Stimulated activated CD4-positive, alpha-beta T cell treated with anti-CD3 and anti-CD28 coated beads, TNF-alpha, amount 100 ng/mL, for 48 hours (primary cell): ENCODE measurements around the gene GTF2F1.
"Not testable (repeated sequence)": the region's sequence is repeated elsewhere in the genome, so short reads cannot be mapped to it uniquely, and the experiment has no call there.

Experiments used
- DNase-seq, 3 donors: peaks; one replicate each; pipeline ENCODE4 v3.0.0-alpha.2; 2020; ENCODE audit warnings: low read depth in 3 of 3

The GTF2F1 gene

DNA sequence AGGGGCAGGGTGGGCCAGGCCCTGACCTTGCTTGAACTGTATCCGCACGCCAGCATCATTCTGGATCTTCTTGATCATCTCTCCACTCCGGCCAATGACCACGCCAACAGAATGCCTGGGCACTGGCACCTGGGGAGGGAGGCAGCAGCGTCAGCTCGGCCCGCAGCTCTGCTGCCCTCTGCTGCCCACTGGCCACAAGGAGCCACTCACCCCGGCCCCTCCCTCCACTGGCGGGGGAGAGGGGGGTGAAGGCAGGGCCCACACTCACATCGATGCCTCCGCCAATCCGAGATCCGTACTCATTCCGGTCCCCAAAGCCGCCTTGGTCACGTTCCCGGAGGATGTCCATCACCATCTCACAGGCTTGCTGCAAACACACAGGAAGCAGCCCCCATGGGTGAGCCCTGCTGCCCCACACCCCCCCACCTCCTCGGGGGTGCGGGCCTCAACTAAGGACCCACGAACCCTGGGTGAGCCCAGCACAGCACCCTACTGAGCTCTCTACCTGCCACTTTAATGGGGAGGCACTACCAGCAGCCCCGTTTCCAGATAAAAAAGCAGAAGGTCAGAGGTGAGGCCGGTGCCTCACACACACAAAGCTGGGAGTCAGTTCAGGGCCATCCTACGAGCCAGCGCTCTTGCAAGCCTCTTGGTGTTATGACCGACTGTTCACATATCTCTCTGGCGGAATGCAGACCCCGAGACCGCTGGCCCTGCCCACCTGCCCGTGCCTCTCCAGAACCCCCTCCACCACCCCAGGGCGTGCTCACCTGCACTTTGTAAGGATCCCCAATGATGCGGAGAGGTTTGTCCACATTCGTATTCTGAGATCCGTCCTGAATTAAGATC, 25.0 kb upstream of the GTF2F1 start:
- no peak for DNase-seq

DNA sequence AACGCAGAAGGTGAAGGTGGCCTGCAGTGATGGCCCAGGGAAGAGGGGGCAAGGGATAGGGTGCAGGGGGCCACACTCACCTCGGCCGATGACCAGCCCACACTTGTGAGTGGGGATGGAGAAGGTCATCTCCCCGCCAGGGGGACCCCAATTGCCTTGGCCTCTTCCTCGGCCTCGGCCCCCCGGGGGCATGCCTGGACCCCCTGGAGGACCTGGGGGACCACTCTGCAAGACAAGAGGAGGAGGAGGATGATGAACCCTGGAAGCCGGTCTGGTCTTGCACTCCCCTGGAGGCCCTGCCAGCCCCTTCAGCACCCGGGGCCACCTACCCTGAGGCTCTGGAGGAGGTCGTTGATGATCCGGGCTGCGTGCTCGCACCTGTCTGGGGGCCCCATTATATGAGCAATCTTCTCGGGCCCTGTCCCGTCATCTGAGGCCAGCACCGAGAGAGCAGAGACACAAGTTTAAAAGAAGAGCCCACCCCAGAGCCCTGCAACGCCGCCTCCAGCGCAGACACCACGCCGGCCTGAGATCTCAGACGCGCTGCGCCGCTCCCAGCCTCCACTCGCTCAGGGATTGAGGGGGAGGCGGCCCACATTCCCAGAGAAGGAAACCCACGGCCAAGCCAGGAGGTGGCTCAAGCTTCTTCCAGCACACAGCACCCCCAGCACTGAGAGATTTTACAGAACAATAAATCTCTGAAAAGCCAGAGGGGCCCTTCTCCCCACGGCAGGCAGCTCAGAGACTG, 23.9 kb upstream of the GTF2F1 start:
- no peak for DNase-seq

GRCh38 chr19:6415591-6416190, 22.7 kb upstream of the GTF2F1 start:
- no peak for DNase-seq

GRCh38 chr19:6414793-6415590, 22.0 kb upstream of the GTF2F1 start:
- DNase-seq = no peak

- no peak for DNase-seq
These were observed 21.0 kb upstream of the GTF2F1 start for GRCh38 chr19:6413721-6414643.

GRCh38 chr19:6413291-6413690, 20.3 kb upstream of the GTF2F1 start:
- DNase-seq = no peak

DNA sequence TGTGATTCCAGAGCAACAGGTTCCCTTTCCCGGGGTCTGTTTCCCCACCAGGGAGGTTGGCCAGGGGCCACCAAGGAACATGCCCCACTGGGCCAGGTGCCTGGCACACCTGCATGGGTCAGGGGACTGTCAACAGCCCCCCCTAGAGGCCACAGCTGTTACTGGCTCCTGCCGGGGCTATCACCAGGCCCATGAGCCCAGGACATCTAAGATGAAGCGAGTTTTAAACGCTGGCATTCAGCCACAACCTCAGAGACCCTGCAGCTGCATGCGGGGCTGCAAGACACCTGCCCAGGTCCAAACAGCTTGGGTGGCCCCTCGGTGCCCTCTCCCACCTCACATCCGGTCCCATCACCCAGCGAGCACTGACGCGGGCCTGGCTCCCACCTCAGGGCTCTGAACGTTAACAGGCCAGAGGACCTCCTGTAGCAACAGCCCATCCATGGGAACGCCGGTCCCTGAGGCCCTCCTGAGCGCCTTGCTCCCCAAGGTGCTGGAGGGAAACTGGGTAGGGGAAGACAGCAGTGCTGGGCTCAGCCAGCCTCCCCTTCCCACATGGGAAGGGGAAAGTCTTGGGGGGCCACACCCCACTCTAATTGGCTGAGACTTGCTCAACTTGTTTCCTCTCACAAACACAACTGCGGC, 19.6 kb upstream of the GTF2F1 start:
- DNase-seq = peak; percentile 33 to 52 (median 33)

DNA sequence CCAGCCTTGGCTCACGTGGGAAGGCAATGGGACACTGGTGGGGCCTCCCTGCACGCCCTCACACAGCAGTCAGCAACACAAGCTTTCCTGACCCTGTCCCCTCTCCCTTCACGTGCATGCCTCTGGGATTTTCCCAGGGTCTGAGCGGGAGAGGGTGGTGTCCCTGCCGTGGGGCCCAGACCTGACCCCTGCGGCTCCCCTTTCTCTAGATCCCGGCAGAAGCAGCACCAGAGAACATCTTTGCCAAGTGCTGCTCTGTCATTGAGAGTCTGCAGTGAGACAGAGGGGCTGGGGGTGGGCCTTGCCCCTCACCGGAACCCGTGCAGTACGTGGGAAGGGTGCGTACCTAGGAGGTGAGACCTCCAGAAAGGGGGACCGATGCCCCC, 19.1 kb upstream of the GTF2F1 start:
- no peak for DNase-seq

- DNase-seq = no peak
These were observed 16.4 kb upstream of the GTF2F1 start for GRCh38 chr19:6409346-6409745.

DNA sequence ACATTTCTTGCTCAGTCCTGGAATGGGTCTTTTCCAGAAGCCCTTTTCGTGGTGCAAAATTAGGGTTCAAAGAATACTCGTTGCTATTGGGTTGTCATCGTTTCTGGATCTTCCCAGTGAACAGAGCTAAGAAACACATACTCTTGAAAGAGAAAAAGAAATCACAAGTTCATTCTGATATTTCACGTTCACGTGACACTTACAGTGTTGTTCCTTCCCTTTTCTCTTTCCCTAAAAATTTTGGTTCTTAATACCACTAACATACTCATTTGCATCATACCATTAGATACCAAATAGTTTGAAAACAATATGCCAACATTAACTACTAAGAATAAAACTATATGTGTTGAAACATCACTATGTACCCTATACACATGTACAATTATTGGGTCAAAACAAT, 13.4 kb upstream of the GTF2F1 start:
- DNase-seq = no peak

- no peak for DNase-seq
These were observed 10.1 kb upstream of the GTF2F1 start for GRCh38 chr19:6402837-6403608.

- DNase-seq = no peak
These were observed 9.1 kb upstream of the GTF2F1 start for GRCh38 chr19:6402058-6402457.

- not testable (repeated sequence) for DNase-seq
These were observed 7.3 kb upstream of the GTF2F1 start for GRCh38 chr19:6400062-6400944.

DNA sequence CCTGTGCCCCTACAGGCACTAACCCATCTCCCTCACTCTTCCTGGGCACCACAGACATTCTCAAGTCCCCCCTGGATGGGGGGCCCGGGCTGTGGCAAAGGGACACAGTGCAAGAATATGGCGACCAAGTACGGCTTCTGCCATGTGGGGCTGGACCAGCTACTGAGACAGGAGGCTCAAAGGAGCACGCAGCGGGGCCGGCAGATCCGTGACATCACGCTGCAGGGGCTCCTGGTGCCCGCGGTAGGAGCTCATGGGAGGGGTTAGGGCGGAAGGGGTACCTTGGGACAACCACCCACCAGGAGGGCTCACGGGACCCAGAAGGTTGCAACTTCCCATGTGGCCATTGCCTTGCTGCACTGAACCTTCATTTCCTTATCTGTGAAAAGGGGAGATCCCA, 3.3 kb upstream of the GTF2F1 start:
- DNase-seq = no peak

DNA sequence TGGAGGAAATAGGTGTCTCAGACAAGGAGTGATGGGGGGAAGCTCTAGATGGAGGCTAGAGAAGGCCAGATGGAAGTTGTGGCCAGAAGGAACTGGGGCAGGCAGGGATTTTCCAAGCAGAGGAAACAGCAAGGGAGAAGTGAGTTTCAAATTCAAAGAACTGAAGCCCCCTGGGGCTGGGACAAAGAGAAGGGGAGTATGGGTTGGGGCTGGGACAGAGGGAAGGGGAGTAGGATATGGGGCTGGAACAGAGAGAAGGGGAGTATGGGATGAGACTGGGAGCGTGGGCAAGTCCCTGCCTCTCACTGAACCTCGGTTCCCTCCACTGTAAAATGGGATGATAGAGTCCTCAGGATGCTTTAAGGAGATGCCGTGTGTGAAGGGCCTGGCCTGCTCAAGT, 1.9 kb upstream of the GTF2F1 start:
- DNase-seq = no peak

DNA sequence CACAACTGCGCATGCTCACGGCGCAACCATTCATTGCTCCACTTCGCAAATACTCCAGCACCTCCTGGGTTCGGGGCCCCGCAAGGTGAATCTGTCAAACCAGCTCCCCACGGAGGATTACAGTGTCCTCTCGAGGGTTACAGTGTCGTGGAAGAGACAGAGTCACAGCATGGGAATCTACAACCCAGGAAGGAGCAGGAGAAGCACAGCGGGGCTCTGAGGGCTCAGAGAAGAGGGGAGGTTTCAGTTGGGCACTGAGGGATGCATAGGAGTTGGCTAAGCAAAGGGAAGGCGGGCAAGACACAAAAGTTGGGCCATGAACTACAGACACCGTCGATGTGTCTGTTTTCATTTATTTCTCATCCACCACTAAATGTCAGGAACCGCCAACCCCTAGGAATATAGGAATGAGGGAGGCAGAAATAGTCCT, 1.0 kb upstream of the GTF2F1 start:
- DNase-seq = peak in 2 of 3 donors; percentile 59 to 72

GRCh38 chr19:6392221-6393073, 517 bp downstream of the GTF2F1 start:
- no peak for DNase-seq

DNA sequence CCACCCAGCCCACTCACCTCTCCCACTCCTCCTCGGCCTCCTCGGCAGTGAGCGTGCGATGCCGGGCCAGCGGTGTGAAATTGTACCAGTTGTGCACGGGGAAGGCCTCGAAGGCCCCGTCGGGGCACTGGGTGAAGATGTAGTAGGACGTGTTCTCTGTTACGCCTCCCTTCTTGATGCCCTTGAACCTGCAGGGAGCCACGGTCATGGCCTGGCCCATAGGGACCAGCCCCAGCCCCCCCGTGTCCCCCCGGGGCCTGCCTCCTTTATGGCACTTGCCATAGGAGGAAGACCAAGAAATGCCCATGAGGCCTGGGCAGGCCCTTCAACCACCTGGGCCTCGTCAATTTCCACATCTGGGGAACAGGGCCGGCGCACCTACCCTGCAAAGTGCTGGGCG, 5.6 kb downstream of the GTF2F1 start:
- DNase-seq = no peak
